Measurements from ENCODE around the gene EFCAB8.

Gene EFCAB8

GRCh38 chr20:32870985-32871384, 12.3 kb downstream of the EFCAB8 start:
- no peak for DNase-seq (ENCODE audit: low spot score)
- in situ Hi-C loops (cut with MboI; ENCODE audit: low sequenced_read_pairs, unreplicated experiment): no loop called here
- no peak for TF ChIP-seq CTCF (IDR thresholded peaks at IDR 0.05; ENCODE audit: borderline replicate concordance, control extremely low read depth, extremely low read depth, insufficient read depth, missing control alignments)

GRCh38 chr20:32871627-32872160, 13.0 kb downstream of the EFCAB8 start:
- DNase-seq (ENCODE audit: low spot score): no peak
- no peak for TF ChIP-seq CTCF (IDR thresholded peaks at IDR 0.05; ENCODE audit: borderline replicate concordance, control extremely low read depth, extremely low read depth, insufficient read depth, missing control alignments)
- in situ Hi-C loops (cut with MboI; ENCODE audit: low sequenced_read_pairs, unreplicated experiment): no loop called here

- DNase-seq (ENCODE audit: low spot score): no peak
- in situ Hi-C loops (cut with MboI; ENCODE audit: low sequenced_read_pairs, unreplicated experiment): no loop called here
- no peak for TF ChIP-seq CTCF (IDR thresholded peaks at IDR 0.05; ENCODE audit: borderline replicate concordance, control extremely low read depth, extremely low read depth, insufficient read depth, missing control alignments)
These were observed 13.5 kb downstream of the EFCAB8 start for GRCh38 chr20:32872266-32872665.

GRCh38 chr20:32875673-32876072, 16.9 kb downstream of the EFCAB8 start:
- DNase-seq (ENCODE audit: low spot score): no peak
- TF ChIP-seq CTCF (IDR thresholded peaks at IDR 0.05; ENCODE audit: borderline replicate concordance, control extremely low read depth, extremely low read depth, insufficient read depth, missing control alignments): no peak
- in situ Hi-C loops (cut with MboI; ENCODE audit: low sequenced_read_pairs, unreplicated experiment): no loop called here

GRCh38 chr20:32877507-32877906, 18.8 kb downstream of the EFCAB8 start:
- in situ Hi-C loops (cut with MboI; ENCODE audit: low sequenced_read_pairs, unreplicated experiment): no loop called here
- DNase-seq (ENCODE audit: low spot score): no peak
- TF ChIP-seq CTCF (IDR thresholded peaks at IDR 0.05; ENCODE audit: borderline replicate concordance, control extremely low read depth, extremely low read depth, insufficient read depth, missing control alignments): no peak

- no peak for DNase-seq (ENCODE audit: low spot score)
- TF ChIP-seq CTCF (IDR thresholded peaks at IDR 0.05; ENCODE audit: borderline replicate concordance, control extremely low read depth, extremely low read depth, insufficient read depth, missing control alignments): no peak
- in situ Hi-C loops (cut with MboI; ENCODE audit: low sequenced_read_pairs, unreplicated experiment): no loop called here
These were observed 20.1 kb downstream of the EFCAB8 start for GRCh38 chr20:32878820-32879219.

GRCh38 chr20:32879538-32879937, 20.8 kb downstream of the EFCAB8 start:
- in situ Hi-C loops (cut with MboI; ENCODE audit: low sequenced_read_pairs, unreplicated experiment): no loop called here
- no peak for TF ChIP-seq CTCF (IDR thresholded peaks at IDR 0.05; ENCODE audit: borderline replicate concordance, control extremely low read depth, extremely low read depth, insufficient read depth, missing control alignments)
- DNase-seq (ENCODE audit: low spot score): no peak
